Tibial nerve (tissue), 4 donors: ENCODE results near the gene ZNF792.

Experiments used
- EP300 ChIP-seq, 2 donors: sonication (generic); formaldehyde crosslinking; IDR thresholded peaks; one replicate each; pipeline ENCODE4 v1.6.1; 2017; ENCODE audit warnings: antibody characterized with exemption in 2 of 2, mild to moderate bottlenecking in 1 of 2
- POLR2A ChIP-seq, 2 donors: fragments of 450-650 bp; IDR thresholded peaks; one replicate each; pipeline ENCODE4 v1.6.1; 2017; ENCODE audit warnings: antibody characterized with exemption in 2 of 2, mild to moderate bottlenecking in 2 of 2, moderate library complexity in 2 of 2
- TF ChIP-seq, protein P1 (sequence below), 5 experiments: fragments of 200-600 bp in 3 of 5; fragments of 450-650 bp in 2 of 5; sonication (generic) in 3 of 5; IDR thresholded peaks; one replicate each; pipeline ENCODE4 v1.5.1; 2016 to 2019; ENCODE audit warnings: antibody characterized with exemption in 5 of 5, mild to moderate bottlenecking in 3 of 5, moderate library complexity in 2 of 5

DNA sequence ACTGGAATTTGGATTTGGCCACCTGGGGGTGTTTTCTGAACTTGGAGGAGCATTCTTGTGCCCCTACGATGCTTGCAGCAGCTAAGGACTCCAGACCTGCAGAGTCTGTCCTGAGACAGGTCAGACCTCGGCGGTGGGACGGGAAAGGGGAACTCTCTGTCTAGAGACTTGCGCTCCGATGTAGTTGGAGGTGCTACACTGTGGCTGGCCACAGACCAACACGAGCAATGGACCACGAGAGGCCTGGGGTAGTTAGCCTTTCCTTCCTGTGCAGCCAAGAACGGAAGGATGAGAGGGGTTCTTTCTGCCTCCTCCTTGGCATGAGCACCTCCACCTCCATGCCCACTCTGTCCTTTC, 30.2 kb upstream of the ZNF792 start:
- TF ChIP-seq POLR2A (IDR thresholded peaks at IDR 0.05): no peak
- TF ChIP-seq, protein P1, sequence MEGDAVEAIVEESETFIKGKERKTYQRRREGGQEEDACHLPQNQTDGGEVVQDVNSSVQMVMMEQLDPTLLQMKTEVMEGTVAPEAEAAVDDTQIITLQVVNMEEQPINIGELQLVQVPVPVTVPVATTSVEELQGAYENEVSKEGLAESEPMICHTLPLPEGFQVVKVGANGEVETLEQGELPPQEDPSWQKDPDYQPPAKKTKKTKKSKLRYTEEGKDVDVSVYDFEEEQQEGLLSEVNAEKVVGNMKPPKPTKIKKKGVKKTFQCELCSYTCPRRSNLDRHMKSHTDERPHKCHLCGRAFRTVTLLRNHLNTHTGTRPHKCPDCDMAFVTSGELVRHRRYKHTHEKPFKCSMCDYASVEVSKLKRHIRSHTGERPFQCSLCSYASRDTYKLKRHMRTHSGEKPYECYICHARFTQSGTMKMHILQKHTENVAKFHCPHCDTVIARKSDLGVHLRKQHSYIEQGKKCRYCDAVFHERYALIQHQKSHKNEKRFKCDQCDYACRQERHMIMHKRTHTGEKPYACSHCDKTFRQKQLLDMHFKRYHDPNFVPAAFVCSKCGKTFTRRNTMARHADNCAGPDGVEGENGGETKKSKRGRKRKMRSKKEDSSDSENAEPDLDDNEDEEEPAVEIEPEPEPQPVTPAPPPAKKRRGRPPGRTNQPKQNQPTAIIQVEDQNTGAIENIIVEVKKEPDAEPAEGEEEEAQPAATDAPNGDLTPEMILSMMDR (IDR thresholded peaks at IDR 0.05): no peak
- no peak for TF ChIP-seq EP300 (IDR thresholded peaks at IDR 0.05)
